Fibroblast of the aortic adventitia (primary cell): ENCODE data around the gene KRIT1. TPM values are rescaled to one million over a fixed set of nuclear protein-coding genes. Genes with fewer than 3 reads are reported as not detected.

Experiments used
- DNase-seq: peaks from one replicate; pipeline ENCODE4 v3.0.0-alpha.2; 2010; ENCODE audit warnings: low read depth
- H3K4me3 ChIP-seq: 2 replicates; pipeline ENCODE4 v1.5.1; 2011; ENCODE audit warnings: low read depth, mild to moderate bottlenecking, control low read depth, low read length, moderate library complexity
- CTCF ChIP-seq: IDR thresholded peaks from 2 replicates; pipeline ENCODE4 v1.5.1; 2011; ENCODE audit warnings: mild to moderate bottlenecking, low read length, control low read depth, inconsistent platforms; ENCODE audit not compliant: insufficient read depth
- total RNA-seq: library from RNA; depleted of rRNA; stranded (reverse); fragments of >200 nt; gene quantifications from 2 replicates; pipeline ENCODE4 v1.2.3, GENCODE V29; 2012; ENCODE audit warnings: low replicate concordance

The KRIT1 gene
- total RNA-seq, 1 donor, result 53.1 TPM

- H3K4me3 ChIP-seq, result no peak overlapping the region
- no peak for TF ChIP-seq CTCF
- DNase-seq, result no peak
Observed at GRCh38 chr7:92228742-92229141, 17.0 kb downstream of the KRIT1 start.

GRCh38 chr7:92228100-92228499, 17.6 kb downstream of the KRIT1 start:
- DNase-seq, result no peak

DNA sequence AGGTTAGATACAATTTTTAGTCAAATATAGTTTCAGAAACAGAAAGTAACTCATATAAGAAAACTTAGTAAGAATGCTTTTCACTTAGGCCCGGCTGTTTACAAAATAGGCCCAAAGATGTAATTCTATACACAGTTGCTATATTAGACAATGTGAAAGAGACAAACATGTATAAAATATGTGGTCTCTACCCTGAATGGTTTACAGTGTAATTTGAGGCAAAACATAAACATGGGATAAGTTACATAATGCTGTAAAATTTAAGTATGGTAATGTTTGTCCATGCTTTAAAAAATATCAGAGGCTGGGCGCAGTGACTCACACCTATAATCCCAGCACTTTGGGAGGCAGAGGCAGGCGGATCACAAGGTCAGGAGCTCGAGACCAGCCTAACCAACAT, 18.7 kb downstream of the KRIT1 start:
- no peak overlapping the region for H3K4me3 ChIP-seq
- no peak for DNase-seq
- no peak for TF ChIP-seq CTCF

More at GRCh38 chr7:92228100-92228499, 17.6 kb downstream of the KRIT1 start:
- H3K4me3 ChIP-seq, result no peak overlapping the region
- TF ChIP-seq CTCF, result no peak

- TF ChIP-seq CTCF, result no peak
- DNase-seq, result no peak
- no peak overlapping the region for H3K4me3 ChIP-seq
Observed at GRCh38 chr7:92221766-92222165, 23.9 kb downstream of the KRIT1 start.

DNA sequence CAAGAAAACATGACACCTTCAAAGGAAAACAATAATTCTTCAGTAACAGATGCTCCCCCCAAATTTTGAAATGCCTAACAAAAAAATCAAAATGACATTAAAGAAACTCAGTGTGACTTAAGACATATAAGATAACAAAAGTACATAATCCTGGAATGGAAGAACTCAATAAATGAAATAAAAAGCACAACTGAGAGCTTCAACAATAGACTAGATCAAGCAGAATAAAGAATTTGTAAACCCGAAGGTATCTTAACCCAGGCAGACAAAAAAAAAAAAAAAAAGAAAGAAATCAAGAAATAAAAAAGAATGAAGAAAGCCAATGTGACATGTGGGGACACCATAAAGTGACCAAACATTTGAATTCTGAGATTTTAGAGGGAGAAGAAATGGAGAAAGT, 39.0 kb downstream of the KRIT1 start:
- DNase-seq, result no peak
- TF ChIP-seq CTCF, result no peak
- no peak overlapping the region for H3K4me3 ChIP-seq

DNA sequence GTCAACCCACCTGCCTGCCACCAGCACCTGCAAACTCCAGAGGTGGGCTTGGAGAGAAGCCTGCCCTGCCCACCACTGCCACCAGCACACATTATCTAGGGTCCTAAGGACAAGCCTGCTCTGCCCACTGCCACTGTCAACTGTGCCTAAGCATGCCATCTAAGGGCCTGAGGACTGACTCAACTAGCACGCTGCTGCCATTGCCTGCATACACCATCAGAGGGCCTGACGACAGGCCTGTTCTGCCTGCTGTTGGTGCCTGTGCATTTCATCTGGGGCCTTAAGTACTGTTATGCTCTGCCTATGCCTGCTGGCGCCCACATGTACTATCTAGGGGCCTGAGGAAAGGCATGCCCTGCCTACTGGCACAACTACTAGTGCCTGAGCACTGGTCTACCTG, 39.7 kb downstream of the KRIT1 start:
- H3K4me3 ChIP-seq, result no peak overlapping the region
- TF ChIP-seq CTCF, result no peak
- no peak for DNase-seq

DNA sequence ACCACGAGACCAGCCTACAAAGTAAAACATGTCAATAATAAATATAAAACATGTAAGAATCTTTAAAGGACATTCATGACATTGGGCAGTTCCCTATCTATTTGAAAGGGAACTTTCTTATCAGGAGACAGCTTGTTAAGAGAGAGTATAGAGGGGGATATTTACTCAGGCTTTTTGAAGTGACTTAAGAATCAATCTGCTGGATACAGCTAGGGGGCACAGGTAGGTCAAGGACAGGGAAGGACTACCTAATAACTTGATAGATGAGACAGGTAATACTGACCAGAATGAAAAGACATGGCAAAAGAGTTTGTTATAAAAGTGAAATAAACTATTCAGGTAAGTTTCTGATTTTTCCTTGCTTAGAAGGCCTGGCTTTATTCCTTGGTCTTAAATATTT, 44.9 kb downstream of the KRIT1 start:
- no peak for TF ChIP-seq CTCF
- no peak for DNase-seq
- H3K4me3 ChIP-seq, result no peak overlapping the region
